Ishikawa (cell line): ENCODE data around the gene ARMC9.

Experiments
- CEBPB ChIP-seq: IDR thresholded peaks from 2 replicates; pipeline ENCODE4 v1.6.1; 2012
- MAX ChIP-seq: IDR thresholded peaks from 2 replicates; pipeline ENCODE4 v1.6.1; 2012
- NFIC ChIP-seq: IDR thresholded peaks from 2 replicates; pipeline ENCODE4 v1.6.1; 2012
- REST ChIP-seq: IDR thresholded peaks from 2 replicates; pipeline ENCODE4 v1.6.1; 2012; ENCODE audit warnings: low read depth, mild to moderate bottlenecking
- TAF1 ChIP-seq: IDR thresholded peaks from 2 replicates; pipeline ENCODE4 v1.6.1; 2012; ENCODE audit warnings: low read depth, mild to moderate bottlenecking
- USF1 ChIP-seq: IDR thresholded peaks from 2 replicates; pipeline ENCODE4 v1.6.1; 2012

GRCh38 chr2:231380991-231381847 is 182.8 kb downstream of the ARMC9 start:
- TF ChIP-seq REST (no peak), TAF1 (no peak), MAX (no peak), USF1 (no peak), NFIC (no peak), CEBPB (no peak)
